ENCODE data around the gene EDNRA. TPM values are rescaled to one million over a fixed set of nuclear protein-coding genes. Genes with fewer than 3 reads are reported as not detected.

Gene EDNRA
- total RNA-seq, 2 experiments from 2014 or later, result not detected

DNA sequence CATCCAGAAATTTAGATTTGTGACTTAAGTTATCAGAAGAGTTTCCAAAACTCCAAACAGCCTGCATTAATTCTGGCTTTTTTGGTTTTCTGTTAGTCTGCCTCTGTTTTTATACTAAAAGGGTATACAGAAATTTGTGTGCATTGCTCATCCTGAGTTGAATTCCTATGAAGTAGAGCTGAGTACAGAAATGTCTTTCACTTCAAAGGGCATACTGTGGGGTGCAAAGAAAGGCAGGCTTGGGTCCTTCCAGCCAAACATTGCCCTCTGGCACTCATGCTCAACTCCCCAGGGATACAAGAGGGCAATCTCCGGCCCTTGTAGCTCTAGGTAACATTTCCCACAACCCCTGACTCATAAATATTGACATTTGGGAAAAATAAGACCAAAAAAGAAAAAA, 108.7 kb downstream of the EDNRA start:
- ATAC-seq, result no peak
- Mint-ChIP-seq H3K27ac (no peak overlapping the region), H3K9me3 (ENCODE audit: low read depth) (no peaks in the 10 kb centered on the region), H3K27me3 (peaks cover 13% of the 10 kb centered on the region), H3K4me3 (no peak overlapping the region), H3K4me1 (peaks cover 21% of the 10 kb centered on the region), H3K36me3 (no peaks in the 10 kb centered on the region)
- DNase-seq, result no peak
- CTCF ChIA-PET, result interaction anchor here (0.8 to 5.1 kb wide), 12 partner anchors 9 to 492 kb away, joined by 3 to 36 read pairs (median 4); partner anchors contain the start of gene TMEM184C

DNA sequence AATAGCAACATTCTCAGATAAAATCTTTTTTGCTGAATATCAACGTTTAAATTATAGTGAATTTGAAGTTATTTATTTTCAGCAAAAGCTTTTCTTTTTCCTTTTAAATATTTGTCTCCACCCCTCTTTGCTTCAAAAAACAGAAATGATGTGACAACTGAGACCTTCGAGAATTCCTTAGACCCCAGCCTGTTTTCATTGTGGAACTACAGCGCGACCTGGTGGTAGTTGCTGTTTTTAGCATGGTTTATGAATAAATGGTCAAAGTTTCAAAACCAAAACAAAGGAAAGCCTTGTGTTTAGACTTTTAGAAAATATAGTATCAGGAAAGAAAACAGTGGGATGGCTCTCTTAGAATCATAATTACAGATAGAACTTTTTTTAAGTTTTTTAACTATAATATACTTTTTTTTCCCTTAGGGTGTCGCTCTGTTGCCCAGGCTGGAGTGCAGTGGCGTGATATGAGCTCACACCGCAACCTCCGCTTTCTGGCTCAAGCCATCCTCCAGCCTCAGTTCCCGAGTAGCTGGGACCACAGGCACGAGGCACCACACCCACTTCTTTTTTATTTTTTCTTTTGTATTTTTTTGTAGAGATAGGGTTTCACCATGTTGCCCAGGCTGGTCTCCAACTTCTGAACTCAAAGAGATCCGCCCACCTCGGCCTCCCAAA, 109.5 kb downstream of the EDNRA start:
- Mint-ChIP-seq H3K27me3 (peaks cover 8% of the 10 kb centered on the region), H3K4me1 (peaks cover 21% of the 10 kb centered on the region), H3K36me3 (no peaks in the 10 kb centered on the region), H3K4me3 (no peak overlapping the region), H3K27ac (no peak overlapping the region), H3K9me3 (ENCODE audit: low read depth) (no peaks in the 10 kb centered on the region)
- CTCF ChIA-PET, result interaction anchor here (0.8 to 5.1 kb wide), 13 partner anchors 9 to 493 kb away, joined by 3 to 36 read pairs (median 4); partner anchors contain the start of genes PRMT9 and TMEM184C
- DNase-seq (peak; percentile 59), ATAC-seq (no peak)

DNA sequence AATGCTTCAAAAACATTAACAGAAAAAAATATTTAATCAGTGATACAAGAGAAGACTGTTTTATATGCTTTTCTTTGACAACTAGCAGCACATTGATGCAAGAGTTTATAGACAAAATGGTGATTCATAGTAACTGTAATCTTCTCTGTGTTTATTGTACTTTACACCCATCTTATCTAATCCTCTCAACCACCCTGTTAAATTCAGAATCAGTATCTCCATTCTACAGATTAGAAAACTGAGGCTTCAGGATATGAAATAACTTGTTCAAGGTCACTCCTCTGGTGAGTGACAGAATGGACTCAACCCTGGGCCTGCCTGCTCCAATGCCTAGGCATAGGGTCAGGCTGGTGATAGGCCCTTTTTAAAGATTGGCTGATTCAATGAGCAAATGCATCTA, 110.2 kb downstream of the EDNRA start:
- Mint-ChIP-seq H3K27ac (no peak overlapping the region), H3K4me3 (no peak overlapping the region), H3K9me3 (ENCODE audit: low read depth) (no peaks in the 10 kb centered on the region), H3K36me3 (no peaks in the 10 kb centered on the region), H3K27me3 (peaks cover 3% of the 10 kb centered on the region), H3K4me1 (peaks cover 19% of the 10 kb centered on the region)
- ATAC-seq, result no peak
- no peak for DNase-seq
- CTCF ChIA-PET, result interaction anchor here (0.8 to 5.1 kb wide), 5 partner anchors 72 to 431 kb away, joined by 4 to 36 read pairs (median 20); partner anchors contain the start of gene PRMT9

DNA sequence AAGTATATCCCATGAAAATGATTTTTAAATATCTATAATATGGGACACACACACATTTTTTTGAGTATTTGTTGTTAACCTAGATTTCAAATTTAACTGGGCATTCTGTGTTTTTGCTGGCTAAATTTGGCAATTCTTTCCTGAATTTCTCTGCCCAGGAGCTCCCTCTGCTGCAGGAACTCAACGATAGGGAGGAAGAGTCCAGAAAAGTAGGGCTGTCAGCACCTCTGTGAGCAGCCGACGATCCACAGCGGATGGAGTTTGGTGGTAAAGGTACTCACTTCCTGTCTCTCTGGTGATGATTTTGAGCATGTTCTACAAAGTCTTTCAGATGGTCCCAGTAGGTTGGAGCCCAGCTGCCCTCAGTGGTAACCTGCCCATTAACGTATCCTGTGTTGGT, 113.2 kb downstream of the EDNRA start:
- ATAC-seq (no peak), DNase-seq (no peak)
- no peaks in the 10 kb centered on the region for H3K36me3 Mint-ChIP-seq
- H3K4me1 Mint-ChIP-seq, result peaks cover 9% of the 10 kb centered on the region
- H3K4me3 Mint-ChIP-seq, result no peak overlapping the region
- H3K27ac Mint-ChIP-seq, result no peak overlapping the region
- CTCF ChIA-PET, result interaction anchor here (0.9 to 9.0 kb wide), 3 partner anchors 23 to 272 kb away, joined by 3 to 74 read pairs (median 12); partner anchors contain the start of gene TMEM184C
- no peaks in the 10 kb centered on the region for H3K9me3 Mint-ChIP-seq (ENCODE audit: low read depth)
- H3K27me3 Mint-ChIP-seq, result peaks cover 3% of the 10 kb centered on the region

Other genes with a start within 250 kb of the EDNRA start
- gene TMEM184C, start 136.3 kb downstream of the EDNRA start, total RNA-seq, result 10 to 100 TPM; 18.5 to 27.2 TPM
- 10 to 100 TPM; 11.9 to 12.0 TPM for gene PRMT9, start 203.1 kb downstream of the EDNRA start, total RNA-seq

All from activated CD8-positive, alpha-beta memory T cell treated with anti-CD3 and anti-CD28 coated beads, Interleukin-2, amount 10 ng/mL, durations not matched to agents 7 days and 5 days (primary cell).